Thoracic aorta (tissue), 2 donors: ENCODE measurements around the gene DOCK4. TPM values are rescaled to one million over a fixed set of nuclear protein-coding genes. Genes with fewer than 3 reads are reported as not detected.

Source experiments
- ATAC-seq: fragments of 150-250 bp; one replicate; pipeline ENCODE4 v1.8.0; 2017; ENCODE audit warnings: low read depth; ENCODE audit not compliant: insufficient number of reproducible peaks, low FRiP score
- DNase-seq: peaks from one replicate; pipeline ENCODE4 v3.0.0-alpha.2; 2020; ENCODE audit warnings: low spot score
- H3K27ac ChIP-seq, 2 donors: fragments of 200-600 bp; sonication (generic); 1 replicate in 1 of 2; 2 replicates in 1 of 2; pipeline ENCODE4 v1.5.1; 2016; ENCODE audit warnings: mild to moderate bottlenecking in 2 of 2, moderate library complexity in 2 of 2
- H3K27me3 ChIP-seq: fragments of 200-600 bp; sonication (generic); replicated peaks from 2 replicates; pipeline ENCODE4 v1.6.0; 2016; ENCODE audit warnings: mild to moderate bottlenecking; ENCODE audit not compliant: insufficient read depth
- H3K36me3 ChIP-seq: fragments of 200-600 bp; sonication (generic); one replicate; pipeline ENCODE4 v1.5.1; 2016
- H3K4me1 ChIP-seq, 2 donors: fragments of 200-600 bp; sonication (generic); 1 replicate in 1 of 2; 2 replicates in 1 of 2; pipeline versions ENCODE4 v1.5.1 to v1.6.0; 2016; ENCODE audit warnings: low read depth in 2 of 2, mild to moderate bottlenecking in 1 of 2; ENCODE audit not compliant: control insufficient read depth in 1 of 2
- H3K4me3 ChIP-seq: fragments of 200-600 bp; sonication (generic); 2 replicates; pipeline ENCODE4 v1.5.1; 2016; ENCODE audit warnings: mild to moderate bottlenecking
- H3K9me3 ChIP-seq: fragments of 200-600 bp; sonication (generic); 2 replicates; pipeline ENCODE4 v1.5.1; 2016
- total RNA-seq, 2 donors: library from RNA; depleted of rRNA; stranded (reverse); fragments of >200 nt; gene quantifications; one replicate each; pipeline versions ENCODE4 v1.1.0 to v1.2.3, GENCODE V29; 2016
- TF ChIP-seq, protein P1 (sequence below): fragments of 200-600 bp; sonication (generic); IDR thresholded peaks from one replicate; pipeline ENCODE4 v1.5.1; 2019; ENCODE audit warnings: antibody characterized with exemption

Gene DOCK4
- total RNA-seq, 2 donors from 2014 or later, result 22.3 to 71.5 TPM

DNA sequence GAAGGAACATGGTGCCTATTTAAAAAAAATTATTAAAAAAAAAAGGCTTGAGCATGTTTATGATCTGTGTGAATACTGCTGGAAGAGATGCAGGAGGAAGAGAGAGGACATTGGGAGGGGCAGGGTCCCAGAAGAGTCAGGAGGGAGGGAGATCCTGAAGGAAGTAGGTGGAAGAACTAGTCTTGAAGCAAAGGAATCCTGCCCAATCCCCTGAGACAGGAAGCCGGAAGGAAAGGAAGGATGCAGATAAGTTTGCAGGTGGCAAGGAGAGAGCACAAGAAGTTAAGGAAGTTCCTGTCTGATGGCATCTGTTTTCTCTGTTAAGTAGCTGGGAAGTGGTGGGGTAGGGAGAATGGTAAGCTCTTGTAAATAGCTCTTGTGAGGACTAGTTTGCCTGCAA, 318.5 kb downstream of the DOCK4 start:
- no peaks in the 10 kb centered on the region for H3K36me3 ChIP-seq
- DNase-seq (no peak), ATAC-seq (no peak)
- TF ChIP-seq, protein P1, sequence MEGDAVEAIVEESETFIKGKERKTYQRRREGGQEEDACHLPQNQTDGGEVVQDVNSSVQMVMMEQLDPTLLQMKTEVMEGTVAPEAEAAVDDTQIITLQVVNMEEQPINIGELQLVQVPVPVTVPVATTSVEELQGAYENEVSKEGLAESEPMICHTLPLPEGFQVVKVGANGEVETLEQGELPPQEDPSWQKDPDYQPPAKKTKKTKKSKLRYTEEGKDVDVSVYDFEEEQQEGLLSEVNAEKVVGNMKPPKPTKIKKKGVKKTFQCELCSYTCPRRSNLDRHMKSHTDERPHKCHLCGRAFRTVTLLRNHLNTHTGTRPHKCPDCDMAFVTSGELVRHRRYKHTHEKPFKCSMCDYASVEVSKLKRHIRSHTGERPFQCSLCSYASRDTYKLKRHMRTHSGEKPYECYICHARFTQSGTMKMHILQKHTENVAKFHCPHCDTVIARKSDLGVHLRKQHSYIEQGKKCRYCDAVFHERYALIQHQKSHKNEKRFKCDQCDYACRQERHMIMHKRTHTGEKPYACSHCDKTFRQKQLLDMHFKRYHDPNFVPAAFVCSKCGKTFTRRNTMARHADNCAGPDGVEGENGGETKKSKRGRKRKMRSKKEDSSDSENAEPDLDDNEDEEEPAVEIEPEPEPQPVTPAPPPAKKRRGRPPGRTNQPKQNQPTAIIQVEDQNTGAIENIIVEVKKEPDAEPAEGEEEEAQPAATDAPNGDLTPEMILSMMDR, result no peak
- no peak overlapping the region for H3K27ac ChIP-seq
- H3K9me3 ChIP-seq, result no peaks in the 10 kb centered on the region
- H3K4me3 ChIP-seq, result no peak overlapping the region
- H3K4me1 ChIP-seq, result no peaks in the 10 kb centered on the region
- H3K27me3 ChIP-seq, result no peaks in the 10 kb centered on the region

GRCh38 chr7:111886233-111886632, 320.0 kb downstream of the DOCK4 start:
- ATAC-seq (no peak), DNase-seq (no peak)
- TF ChIP-seq, protein P1, result no peak
- Histone ChIP-seq H3K36me3 (no peaks in the 10 kb centered on the region), H3K4me3 (no peak overlapping the region), H3K27ac (no peak overlapping the region), H3K27me3 (no peaks in the 10 kb centered on the region), H3K9me3 (no peaks in the 10 kb centered on the region), H3K4me1 (no peaks in the 10 kb centered on the region)

GRCh38 chr7:111883241-111883640, 323.0 kb downstream of the DOCK4 start:
- TF ChIP-seq, protein P1, result no peak
- no peak for DNase-seq
- no peaks in the 10 kb centered on the region for H3K4me1 ChIP-seq
- H3K27me3 ChIP-seq, result no peaks in the 10 kb centered on the region
- H3K9me3 ChIP-seq, result no peaks in the 10 kb centered on the region
- H3K36me3 ChIP-seq, result no peaks in the 10 kb centered on the region
- H3K4me3 ChIP-seq, result no peak overlapping the region
- ATAC-seq, result no peak
- no peak overlapping the region for H3K27ac ChIP-seq

DNA sequence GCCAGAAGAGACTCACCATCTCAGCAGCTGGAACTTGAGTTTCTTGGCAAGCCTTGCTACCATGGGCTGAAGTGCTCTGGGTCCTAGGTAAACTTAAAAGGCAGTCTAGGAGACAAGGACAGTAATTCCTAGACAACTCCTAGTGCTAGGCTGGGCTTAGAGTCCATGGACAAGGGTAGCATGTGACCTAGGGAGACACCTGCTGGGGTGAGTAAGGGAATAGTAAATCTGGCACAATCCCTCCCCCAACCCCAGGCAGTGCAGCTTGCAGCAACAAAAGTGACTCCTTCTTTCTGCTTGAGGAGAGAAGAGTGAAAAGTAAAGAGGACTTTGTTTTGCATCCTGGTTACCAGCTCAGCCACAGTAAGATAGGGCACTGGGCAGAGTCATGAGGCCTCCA, 327.4 kb downstream of the DOCK4 start:
- DNase-seq (no peak), ATAC-seq (no peak)
- no peak overlapping the region for H3K27ac ChIP-seq
- H3K9me3 ChIP-seq, result no peaks in the 10 kb centered on the region
- TF ChIP-seq, protein P1, result no peak
- peaks cover 3 to 7% of the 10 kb centered on the region in 2 donors for H3K4me1 ChIP-seq
- no peaks in the 10 kb centered on the region for H3K36me3 ChIP-seq
- no peaks in the 10 kb centered on the region for H3K27me3 ChIP-seq
- no peak overlapping the region for H3K4me3 ChIP-seq

DNA sequence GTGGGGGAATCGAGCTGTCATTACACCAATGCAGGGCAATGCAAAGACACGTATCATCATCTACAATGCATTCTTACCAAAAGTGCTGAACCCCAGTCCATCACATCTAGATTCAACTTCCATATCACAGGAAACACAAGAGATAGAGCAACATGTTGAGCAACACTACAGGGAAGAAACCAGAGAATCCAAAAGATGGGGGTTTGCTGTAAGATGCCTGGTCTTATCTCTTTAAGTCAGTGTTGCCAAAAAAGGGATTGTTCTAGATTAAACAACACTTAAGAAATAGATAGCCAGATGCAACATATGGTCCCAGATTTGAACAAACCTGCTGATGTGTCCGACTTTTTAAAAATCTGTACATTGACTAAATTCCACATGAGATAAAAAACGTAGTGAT, 328.3 kb downstream of the DOCK4 start:
- H3K36me3 ChIP-seq, result no peaks in the 10 kb centered on the region
- no peaks in the 10 kb centered on the region for H3K9me3 ChIP-seq
- TF ChIP-seq, protein P1, result no peak
- no peak overlapping the region for H3K4me3 ChIP-seq
- no peak overlapping the region for H3K27ac ChIP-seq
- ATAC-seq (no peak), DNase-seq (no peak)
- H3K4me1 ChIP-seq, result peaks cover 8 to 15% of the 10 kb centered on the region in 2 donors
- no peaks in the 10 kb centered on the region for H3K27me3 ChIP-seq
